HL-60 (cell line): Measurements from ENCODE around the gene FAM114A2.

Experiments used
- DNase-seq, 2 experiments: peaks; one replicate each; pipeline ENCODE4 v3.0.0-alpha.2; 2010 to 2020; ENCODE audit warnings: low read depth in 1 of 2, low spot score in 1 of 2
- H3K27ac ChIP-seq: fragments of 250-450 bp; sonication (Bioruptor Pico); replicated peaks from 2 replicates; pipeline ENCODE4 v1.5.1; 2020; ENCODE audit warnings: mild to moderate bottlenecking, moderate library complexity
- H3K27me3 ChIP-seq: fragments of 250-450 bp; sonication (Bioruptor Pico); 2 replicates; pipeline ENCODE4 v1.5.1; 2021; ENCODE audit warnings: mild to moderate bottlenecking, moderate library complexity; ENCODE audit not compliant: insufficient read depth, poor library complexity, severe bottlenecking
- H3K4me3 ChIP-seq: replicated peaks from 2 replicates; pipeline ENCODE4 v1.5.1; 2011; ENCODE audit warnings: mild to moderate bottlenecking, control low read depth, low read length; ENCODE audit not compliant: insufficient read depth
- CTCF ChIP-seq: IDR thresholded peaks from one replicate; pipeline ENCODE4 v1.5.1; 2011; ENCODE audit warnings: low read length, control low read depth, inconsistent platforms; ENCODE audit not compliant: insufficient read depth
- GABPA ChIP-seq: IDR thresholded peaks from 2 replicates; pipeline ENCODE4 v1.6.1; 2012; ENCODE audit warnings: low read depth
- POLR2AphosphoS5 ChIP-seq: IDR thresholded peaks from 2 replicates; pipeline ENCODE4 v1.6.1; 2012; ENCODE audit warnings: low read depth
- REST ChIP-seq: IDR thresholded peaks from 2 replicates; pipeline ENCODE4 v1.6.1; 2012; ENCODE audit warnings: low read depth; ENCODE audit not compliant: insufficient replicate concordance
- SPI1 ChIP-seq: IDR thresholded peaks from 2 replicates; pipeline ENCODE4 v1.6.1; 2012; ENCODE audit warnings: low read depth, mild to moderate bottlenecking, borderline replicate concordance

FAM114A2 gene

GRCh38 chr5:153981905-153982605, 56.7 kb downstream of the FAM114A2 start:
- H3K27ac ChIP-seq, result no peak overlapping the region
- DNase-seq, result no peak
- peaks cover 3% of the 10 kb centered on the region for H3K27me3 ChIP-seq
- no peak overlapping the region for H3K4me3 ChIP-seq
- TF ChIP-seq SPI1, result no peak
- TF ChIP-seq POLR2AphosphoS5, result no peak
- TF ChIP-seq GABPA, result no peak
- no peak for TF ChIP-seq REST
- no peak for TF ChIP-seq CTCF

- Histone ChIP-seq H3K4me3 (no peak overlapping the region), H3K27me3 (peaks cover 3% of the 10 kb centered on the region), H3K27ac (no peak overlapping the region)
- no peak for TF ChIP-seq GABPA
- TF ChIP-seq REST, result no peak
- no peak for TF ChIP-seq SPI1
- TF ChIP-seq POLR2AphosphoS5, result no peak
- TF ChIP-seq CTCF, result no peak
- DNase-seq, result no peak
Measured at GRCh38 chr5:153979028-153979783, 59.5 kb downstream of the FAM114A2 start.

- peaks cover 3% of the 10 kb centered on the region for H3K27me3 ChIP-seq
- H3K4me3 ChIP-seq, result no peak overlapping the region
- no peak overlapping the region for H3K27ac ChIP-seq
- no peak for TF ChIP-seq CTCF
- no peak for TF ChIP-seq POLR2AphosphoS5
- TF ChIP-seq GABPA, result no peak
- TF ChIP-seq SPI1, result no peak
- TF ChIP-seq REST, result no peak
- DNase-seq, result no peak
Measured at GRCh38 chr5:153974813-153975163, 63.9 kb downstream of the FAM114A2 start.
